LNCaP clone FGC (cell line): ENCODE data around the gene RTN4R.
"Not testable (repeated sequence)": the region's sequence is repeated elsewhere in the genome, so short reads cannot be mapped to it uniquely, and the experiment has no call there.

Source experiments
- DNase-seq: peaks from one replicate; pipeline ENCODE4 v3.0.0-alpha.2; 2011; ENCODE audit warnings: low read depth
- H3K4me3 ChIP-seq: 2 replicates; pipeline ENCODE4 v1.5.1; 2011; ENCODE audit warnings: mild to moderate bottlenecking, low read depth, low read length, control low read depth
- CTCF ChIP-seq: IDR thresholded peaks from 2 replicates; pipeline ENCODE4 v1.5.1; 2012; ENCODE audit warnings: mild to moderate bottlenecking; ENCODE audit not compliant: control insufficient read depth, insufficient read depth; ENCODE audit errors: extremely low read depth

The RTN4R gene

DNA sequence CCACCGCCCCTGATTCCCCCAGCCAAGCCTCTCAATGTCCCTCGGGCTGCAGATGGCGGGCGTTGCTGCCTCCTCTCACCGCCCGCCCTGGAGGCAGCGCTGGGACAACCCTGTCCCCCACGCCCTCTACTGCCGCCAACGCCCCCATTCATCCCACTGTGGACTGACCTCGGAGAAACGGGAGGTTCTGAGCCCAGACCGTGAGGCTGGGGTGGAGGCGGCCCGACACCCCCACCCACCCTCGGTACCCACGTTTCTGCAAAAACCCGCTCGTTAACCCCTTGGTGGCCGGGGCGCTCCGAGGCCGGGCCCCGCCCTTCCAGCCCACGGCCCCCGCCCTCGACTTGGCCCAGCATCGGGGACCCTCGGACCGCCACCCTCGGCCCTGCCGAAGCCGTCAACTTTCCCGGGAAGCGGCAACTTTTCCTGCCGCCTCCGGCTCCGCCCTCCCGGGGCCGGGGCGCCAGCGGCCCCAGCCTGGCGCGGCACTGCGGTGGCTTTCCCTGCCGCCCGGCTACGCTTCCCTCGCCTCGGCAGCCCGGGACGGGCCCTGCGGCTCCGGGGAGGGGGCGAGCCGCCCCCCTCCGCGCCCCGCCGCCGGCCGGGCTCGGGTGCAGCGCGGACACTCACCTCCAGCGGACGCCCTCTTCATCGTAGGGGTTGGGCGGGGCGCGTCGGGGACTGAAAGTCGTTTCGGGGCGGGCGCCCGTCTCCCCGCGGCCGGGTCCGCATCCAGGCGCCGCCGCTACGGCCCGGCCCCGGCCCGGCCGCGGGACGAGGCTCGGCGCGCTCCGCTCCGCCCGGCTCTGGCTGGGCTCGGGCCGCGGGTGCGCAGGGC is 458 bp downstream of the RTN4R start:
- peak overlapping the region; percentile 51 for H3K4me3 ChIP-seq
- no peak for DNase-seq
- no peak for TF ChIP-seq CTCF

GRCh38 chr22:20266667-20267440 is 1.3 kb downstream of the RTN4R start:
- DNase-seq, result not testable (repeated sequence)
- H3K4me3 ChIP-seq, result peak overlapping the region; percentile 51

DNA sequence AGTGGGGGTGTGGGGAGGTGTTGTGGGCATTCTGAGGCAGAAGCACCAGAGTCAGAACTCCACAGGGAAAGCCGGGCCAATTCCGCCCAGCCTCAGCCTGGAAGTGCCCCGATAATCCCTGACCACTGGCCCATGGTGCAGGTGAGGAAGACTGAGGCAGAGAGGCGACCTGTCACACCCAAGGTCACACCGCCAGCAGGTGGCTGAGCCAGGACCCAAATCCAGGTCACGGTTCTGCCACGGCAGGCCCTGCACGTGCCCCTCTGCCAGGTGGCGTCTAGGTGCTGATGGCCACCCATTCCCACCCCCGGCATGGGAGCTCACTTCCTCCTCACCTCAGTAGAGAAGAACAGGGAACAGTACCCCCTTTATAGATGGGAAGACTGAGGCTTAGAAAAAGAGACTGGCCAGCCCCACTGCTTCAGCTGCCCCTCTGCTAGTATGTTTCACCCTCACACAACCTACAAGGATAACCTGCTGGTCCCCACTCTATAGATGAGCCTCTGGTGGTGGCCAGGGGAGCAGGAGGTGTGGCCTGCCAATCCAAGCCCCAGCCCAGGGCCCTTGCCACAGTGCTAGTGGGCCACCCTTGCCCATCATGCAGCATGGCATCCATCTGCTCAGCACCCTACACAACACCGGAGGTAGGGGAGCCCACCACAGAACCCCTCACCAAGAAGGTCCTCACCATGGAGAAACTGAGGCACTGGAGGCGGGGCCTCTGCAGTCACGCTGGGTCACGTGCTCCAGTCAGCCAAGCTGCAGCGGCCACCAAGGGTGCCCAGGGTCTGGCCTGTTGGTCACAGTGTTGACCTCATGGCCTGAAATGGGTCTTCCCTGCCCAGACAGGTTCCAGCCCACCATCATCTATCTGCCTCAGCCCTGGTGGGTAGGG is 2.1 kb downstream of the RTN4R start:
- H3K4me3 ChIP-seq, DNase-seq: not testable (repeated sequence)

DNA sequence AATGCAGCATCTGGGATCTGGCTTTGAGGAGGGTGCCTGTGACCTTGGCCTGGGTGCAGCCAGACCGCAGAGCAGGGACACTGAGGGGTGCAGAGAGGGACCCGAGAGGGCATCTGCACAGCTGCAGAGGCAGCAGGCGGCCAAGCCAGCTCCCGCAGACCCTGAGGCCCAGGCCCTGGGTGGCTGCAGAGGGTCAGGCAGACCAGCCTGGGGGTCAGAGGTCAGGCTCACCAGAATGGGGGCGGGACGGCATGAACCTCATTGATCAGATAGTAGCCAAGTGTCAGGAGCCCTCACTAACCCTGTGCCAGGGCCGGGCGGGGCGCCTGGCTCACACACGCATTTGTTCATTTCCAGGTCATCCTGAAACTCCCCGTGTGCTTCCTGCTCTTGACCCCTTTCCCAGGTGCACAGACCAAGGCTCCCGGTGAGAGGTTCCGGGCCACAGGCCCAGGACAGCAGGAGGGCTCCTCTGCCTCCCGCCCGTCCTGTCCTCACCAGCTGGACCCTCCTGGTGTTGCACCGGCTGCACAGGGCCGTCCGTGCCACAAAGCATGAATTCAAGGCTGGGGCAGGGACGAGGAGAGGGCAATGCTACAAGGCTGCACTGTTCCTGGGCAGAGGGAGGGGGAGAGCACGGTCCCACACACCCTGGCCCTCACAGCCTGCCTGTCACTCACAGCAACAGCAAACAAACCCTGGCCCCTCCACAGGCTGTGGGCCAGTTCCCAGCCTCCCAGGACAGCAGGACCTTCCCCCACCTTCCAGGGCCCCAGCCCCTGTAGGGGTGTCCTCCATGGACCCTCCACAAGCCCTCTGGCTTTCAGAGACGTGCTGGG is 3.3 kb downstream of the RTN4R start:
- H3K4me3 ChIP-seq, result no peak overlapping the region
- DNase-seq, result no peak
- TF ChIP-seq CTCF, result no peak

GRCh38 chr22:20263404-20264281 is 4.5 kb downstream of the RTN4R start:
- not testable (repeated sequence) for H3K4me3 ChIP-seq, DNase-seq

DNA sequence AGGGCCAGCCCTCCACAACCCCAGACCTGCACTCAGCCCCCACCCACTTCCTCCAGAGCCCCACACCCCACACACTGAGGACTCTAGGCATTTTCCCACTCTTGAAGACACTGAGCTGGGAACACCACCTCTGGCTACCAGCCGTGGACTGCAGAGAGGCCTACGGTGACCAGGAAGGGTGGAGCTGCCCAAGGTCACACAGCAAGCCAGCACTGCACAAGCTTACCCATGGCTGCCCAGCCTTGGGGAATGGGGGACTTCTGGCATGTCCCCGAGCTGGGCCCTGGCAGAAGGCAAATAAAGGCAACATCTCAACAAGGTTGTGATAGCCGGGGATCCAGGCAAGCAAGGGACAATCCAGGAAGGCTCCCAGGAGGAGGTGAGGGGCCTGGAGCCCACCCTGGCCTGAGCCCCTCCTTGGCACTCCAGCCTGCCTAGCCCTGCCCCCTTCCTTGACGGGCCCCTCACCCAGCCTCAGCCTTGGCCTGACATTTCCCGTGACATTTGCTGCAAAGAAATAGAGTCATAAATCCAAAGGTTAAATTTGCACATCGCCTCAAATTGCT is 5.5 kb downstream of the RTN4R start:
- DNase-seq, result no peak
- no peak overlapping the region for H3K4me3 ChIP-seq
- TF ChIP-seq CTCF, result no peak

GRCh38 chr22:20261848-20262581 is 6.1 kb downstream of the RTN4R start:
- DNase-seq, result no peak
- H3K4me3 ChIP-seq, result no peak overlapping the region
- TF ChIP-seq CTCF, result no peak
